NCI-H510A (cell line): Measurements from ENCODE around the gene OCSTAMP.

Experiments used
- DNase-seq: peaks from one replicate; lab custom pipeline; 2025; lab: John Stamatoyannopoulos, UW

Gene OCSTAMP, protein sequence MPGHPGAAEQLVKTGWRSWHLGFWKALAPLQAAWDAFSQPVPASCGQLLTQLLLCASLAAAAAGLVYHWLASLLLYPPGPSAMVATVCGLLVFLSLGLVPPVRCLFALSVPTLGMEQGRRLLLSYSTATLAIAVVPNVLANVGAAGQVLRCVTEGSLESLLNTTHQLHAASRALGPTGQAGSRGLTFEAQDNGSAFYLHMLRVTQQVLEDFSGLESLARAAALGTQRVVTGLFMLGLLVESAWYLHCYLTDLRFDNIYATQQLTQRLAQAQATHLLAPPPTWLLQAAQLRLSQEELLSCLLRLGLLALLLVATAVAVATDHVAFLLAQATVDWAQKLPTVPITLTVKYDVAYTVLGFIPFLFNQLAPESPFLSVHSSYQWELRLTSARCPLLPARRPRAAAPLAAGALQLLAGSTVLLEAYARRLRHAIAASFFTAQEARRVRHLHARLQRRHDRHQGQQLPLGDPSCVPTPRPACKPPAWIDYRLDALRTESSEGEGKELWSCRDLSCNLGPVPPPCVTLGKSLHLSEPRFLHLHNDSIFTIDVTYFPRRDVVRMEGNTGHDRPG

GRCh38 chr20:46550461-46550860, at the start of gene OCSTAMP:
OCSTAMP (minus strand) TSS chr20:46550654; CDS start chr20:46550560, 94 bp downstream.
- no peak for DNase-seq

GRCh38 chr20:46599227-46599987, 49.0 kb upstream of the OCSTAMP start:
- no peak for DNase-seq

DNA sequence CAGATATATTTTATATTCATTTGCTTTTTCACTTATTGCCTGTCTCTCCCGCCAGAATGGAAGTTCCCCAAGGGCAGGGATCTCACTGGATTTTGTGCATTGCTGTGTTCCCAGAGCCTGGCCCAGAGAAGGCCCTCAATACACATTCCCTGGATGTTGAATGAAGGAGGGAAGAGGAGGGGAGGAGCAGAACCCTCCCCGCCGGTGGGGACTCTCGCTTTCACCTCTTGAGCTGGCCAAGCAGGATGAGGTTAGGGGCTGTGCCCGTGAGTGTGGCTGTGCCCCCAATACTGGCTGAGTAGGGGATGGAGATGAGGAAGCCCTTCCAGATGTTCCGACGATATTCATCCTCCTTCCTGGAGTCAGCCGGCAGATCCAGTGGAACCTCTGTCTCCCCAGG, 45.5 kb upstream of the OCSTAMP start:
- no peak for DNase-seq

DNA sequence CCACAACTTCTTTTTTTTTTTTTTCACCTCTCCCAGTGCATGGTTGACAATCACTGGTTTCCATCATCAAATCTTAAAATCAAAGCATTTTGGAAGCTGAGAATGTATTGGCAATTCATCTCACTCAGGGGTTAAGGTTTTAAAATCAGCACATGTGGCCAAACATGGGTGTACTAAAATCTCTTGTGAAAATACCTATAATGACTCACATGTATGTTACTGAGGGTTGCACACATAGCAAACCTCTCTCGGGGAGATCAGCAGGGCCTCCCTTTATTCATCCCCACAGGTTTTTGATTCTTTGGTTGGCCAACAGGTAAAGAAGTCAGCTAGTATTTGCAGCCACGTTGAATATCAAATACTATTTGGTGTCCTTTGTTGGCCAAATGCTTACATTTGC, 44.3 kb upstream of the OCSTAMP start:
- DNase-seq, result no peak

DNA sequence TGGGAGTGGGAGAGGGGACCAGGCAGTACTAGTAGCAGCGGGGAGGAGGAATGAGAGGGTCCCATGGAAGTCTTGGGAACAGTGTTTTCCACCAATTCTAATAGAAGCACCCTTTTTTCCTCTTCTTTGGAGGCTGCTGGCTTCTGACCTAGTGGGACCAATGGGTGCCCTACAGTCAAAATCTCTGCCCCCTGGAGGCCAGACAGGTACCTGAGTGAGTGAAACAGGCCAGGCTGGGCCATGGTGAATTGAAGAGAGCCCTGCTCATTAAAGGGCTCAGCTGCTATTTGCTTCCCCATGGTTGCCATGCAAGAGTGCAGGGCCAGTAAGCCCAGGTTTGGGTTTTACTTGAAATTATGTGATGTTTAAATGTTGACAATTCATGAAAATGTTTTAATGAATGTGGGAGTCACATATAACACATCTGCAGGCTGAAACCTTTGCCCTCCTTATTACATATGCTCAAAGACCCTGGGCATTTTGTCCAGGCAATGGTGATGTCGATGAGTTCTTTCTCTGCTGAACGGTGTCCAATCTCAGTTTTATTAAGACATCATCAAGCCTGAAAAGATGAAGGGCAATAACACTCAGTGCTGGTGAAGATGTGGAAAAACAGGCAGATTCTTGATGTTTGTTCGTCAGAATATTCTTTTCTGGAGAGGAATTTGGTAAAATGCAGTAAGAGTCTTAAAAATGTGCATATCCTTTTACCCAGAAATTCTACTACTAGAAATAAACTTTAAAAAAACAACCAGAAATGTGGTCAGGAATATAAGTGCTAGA, 42.3 kb upstream of the OCSTAMP start:
- DNase-seq, result no peak

DNA sequence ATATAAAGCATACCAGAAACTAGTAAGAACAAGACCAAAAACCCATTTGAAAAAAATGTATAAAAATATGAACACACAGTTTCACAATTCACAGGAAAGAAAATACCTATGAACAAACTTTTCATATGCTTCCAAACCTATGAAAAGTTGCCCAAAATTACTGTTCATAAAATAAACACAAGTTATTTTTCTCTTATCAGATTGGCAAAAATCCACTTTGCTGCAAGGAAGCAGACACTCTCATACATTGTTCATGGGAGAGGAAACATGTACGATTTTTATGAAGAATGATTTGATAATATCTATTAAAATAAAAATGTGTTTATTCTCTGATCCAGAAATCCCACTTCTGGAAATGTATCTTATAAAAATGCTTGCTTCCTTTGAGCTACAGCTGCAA, 40.0 kb upstream of the OCSTAMP start:
- no peak for DNase-seq

DNA sequence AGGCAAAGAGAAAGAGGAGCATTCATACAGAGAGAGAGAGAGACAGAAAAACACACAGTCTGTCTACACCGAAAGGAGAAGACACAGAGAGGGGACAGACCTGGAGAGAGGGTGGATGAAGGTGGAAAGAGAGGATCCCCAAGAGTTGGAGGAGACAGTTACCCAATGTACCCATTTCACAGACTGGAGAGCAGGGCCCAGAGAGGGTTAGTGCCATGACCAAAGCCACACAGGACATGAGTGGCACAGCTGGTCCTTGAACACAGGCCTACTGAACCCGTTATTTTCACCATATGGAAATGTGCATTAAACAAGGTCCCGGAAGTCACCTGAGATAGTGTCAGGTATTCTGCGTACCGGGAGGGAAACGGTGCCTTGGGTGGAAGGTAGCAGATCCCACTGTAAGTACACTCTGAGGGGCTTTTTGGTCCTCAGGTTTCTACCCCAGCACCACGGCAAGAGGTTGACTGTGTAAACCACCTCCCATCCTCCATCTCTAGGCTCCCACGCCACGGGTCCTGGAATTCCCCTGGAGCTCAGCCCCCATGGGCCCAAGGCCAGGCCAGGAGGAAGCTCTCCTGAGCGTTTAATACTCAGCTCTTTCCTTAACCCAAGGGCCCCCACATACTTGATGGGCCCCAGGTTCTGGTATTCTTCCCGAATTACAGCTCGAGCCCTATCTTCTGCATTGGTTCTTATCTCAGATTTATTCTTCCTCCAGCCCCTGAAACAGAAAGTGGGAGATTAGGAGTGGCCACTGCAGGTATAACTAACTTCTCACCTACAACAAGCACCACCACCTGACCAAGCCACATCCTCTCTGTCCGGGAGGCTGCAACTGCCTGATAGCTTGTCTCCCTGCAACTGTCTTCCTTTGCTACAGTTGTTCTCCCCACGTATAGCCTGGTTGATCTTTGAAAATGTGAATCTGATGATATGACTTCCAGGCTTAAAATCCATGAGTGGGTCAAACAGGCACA, 38.4 kb upstream of the OCSTAMP start:
- no peak for DNase-seq

GRCh38 chr20:46587986-46588385, 37.5 kb upstream of the OCSTAMP start:
- DNase-seq, result no peak

DNA sequence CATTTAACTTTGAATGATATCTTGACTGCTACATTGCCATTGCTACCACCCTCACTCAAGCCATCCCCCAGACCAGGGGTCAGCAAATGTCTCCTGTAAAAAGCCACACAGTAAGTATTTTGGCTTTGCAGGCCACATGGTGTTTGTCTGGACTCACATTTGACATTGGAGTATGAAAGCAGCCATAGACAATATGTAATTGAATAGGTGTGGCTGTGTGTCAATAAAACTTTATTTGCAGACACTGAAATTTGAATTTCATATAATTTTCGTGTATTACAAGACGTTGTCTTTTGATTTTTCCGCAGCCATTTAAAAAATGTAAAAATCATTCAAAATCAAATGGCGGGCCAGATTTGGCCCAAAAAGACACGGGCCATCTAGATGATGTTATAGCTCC, 36.3 kb upstream of the OCSTAMP start:
- no peak for DNase-seq

GRCh38 chr20:46584508-46584907, 34.1 kb upstream of the OCSTAMP start:
- DNase-seq, result no peak

DNA sequence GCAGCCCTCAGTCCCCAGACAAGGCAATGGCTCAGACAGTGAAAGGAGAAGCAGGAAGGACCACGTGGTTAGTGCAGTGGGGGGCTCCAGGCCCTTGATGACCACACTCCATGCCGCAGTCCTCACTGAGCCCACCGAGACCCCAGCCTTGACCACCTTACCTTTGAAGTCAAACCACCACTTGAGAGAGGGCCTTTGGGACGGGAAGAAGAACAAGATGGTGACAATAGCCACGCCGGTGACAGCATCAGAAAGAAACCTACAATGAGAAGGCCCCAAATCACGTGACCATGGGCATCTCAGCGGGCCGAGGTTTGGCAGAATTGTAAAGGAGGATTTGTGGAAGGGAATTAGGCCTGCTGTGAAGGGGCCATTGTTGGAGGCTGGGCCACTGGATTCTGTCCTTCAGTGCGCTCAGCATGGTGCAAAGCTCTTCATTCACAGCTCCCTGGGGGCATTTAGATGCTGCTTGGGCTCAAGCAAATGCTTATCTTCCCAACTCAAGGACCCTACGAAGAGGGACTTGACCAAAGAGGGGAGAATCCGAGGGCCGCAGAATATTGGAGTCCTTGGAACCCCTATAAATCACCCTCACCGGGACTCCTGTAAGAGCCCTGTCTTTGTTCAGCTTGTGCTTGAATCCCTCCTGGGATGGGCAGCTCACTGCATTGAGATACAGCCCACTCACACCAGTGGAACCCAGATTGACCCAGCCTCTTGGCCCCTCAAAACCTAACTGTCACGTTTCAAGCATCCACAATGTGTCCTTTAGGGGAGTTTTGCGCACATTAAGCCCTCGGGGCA, 33.2 kb upstream of the OCSTAMP start:
- DNase-seq, result no peak

DNA sequence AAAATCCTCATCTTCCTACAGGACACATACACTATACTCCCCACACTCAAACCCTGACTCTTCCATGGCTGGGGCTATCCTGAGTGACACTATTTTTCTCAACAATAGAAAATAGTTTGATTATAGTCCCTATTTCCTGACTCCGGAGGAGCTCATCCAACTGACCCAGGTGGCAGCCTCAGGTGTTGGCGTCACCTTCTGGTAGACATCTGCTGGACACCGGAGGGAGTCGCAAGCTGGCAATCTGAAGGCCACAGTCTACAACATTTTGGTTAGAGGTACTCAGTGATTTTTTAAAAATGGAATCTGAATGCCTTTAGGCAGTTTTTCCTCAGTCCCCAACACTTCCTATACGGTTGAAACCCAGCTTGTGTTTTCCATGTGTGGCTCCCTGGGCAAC, 32.2 kb upstream of the OCSTAMP start:
- DNase-seq, result no peak

DNA sequence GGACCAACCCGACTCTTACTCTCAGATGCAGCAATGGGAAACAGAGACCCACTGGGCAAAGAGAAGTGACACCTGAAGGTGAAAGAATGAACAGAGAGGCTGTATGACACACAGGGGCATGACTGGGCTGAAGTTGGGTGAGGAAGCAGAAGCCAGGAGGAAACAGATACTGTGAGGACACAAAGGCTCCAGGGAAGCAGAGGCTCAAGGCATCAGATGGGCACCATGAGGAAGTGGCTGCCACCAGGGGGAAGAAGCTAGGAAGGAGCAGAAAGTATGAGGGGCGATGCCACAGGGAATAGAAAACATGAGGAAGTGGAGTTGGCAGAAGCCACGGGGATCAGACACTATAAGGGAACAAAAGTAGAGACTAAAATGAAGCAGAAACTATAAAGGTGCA, 30.9 kb upstream of the OCSTAMP start:
- DNase-seq, result no peak

- DNase-seq, result no peak
These were observed 30.3 kb upstream of the OCSTAMP start for GRCh38 chr20:46580613-46581205.

DNA sequence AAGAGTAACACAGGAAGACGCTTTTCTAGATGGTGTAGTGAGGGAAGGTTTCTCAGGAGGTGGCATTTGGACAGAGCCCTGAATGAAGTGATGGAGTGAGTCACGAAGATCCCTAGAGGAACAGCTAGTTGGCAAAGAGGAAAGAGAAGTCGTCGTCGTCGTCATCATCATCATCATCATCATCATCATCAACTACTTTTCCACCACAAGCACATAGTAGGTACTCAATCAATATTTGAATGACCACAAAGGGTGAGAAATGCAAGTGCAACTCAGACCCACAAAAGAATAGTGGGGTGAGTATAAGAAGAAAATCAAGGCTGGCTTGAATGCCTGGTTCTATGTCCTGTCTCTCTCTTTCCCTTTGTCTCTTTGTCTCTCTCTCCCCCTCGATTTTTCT, 28.3 kb upstream of the OCSTAMP start:
- no peak for DNase-seq

- DNase-seq, result no peak
These were observed 26.4 kb upstream of the OCSTAMP start for GRCh38 chr20:46576774-46577395.

DNA sequence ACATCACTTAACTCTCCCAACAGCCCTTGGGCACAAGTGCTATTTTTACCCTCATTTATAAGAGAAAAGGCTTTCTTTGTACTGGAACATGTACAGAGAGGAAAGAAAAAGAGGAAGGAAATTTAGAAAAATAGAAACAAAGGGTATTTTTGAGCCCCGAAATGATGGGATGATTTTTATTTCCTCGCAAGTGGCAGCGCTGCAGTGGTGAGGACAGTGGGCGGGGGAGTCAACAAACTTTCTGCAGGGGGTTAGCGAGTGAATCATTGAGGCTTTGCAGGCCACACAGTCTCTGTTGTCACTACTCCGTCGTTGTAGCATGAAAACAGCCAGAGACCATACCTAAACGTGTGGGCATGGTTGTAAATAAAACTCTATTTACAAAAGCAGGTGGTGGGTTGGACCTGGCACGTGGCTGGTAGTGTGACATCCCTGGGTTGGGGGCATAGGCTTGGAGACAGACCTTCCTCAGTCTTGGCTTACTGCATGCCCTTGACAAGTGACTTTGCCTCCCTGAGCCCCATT, 25.5 kb upstream of the OCSTAMP start:
- DNase-seq, result no peak

- DNase-seq, result no peak
These were observed 24.9 kb upstream of the OCSTAMP start for GRCh38 chr20:46575394-46575793.
